Neuronal stem cell (in vitro differentiated cells): ENCODE measurements around the gene KPNA6. TPM values are rescaled to one million over a fixed set of nuclear protein-coding genes. Genes with fewer than 3 reads are reported as not detected.

ENCODE experiments used
- small RNA-seq: library from polyadenylated mRNA; stranded (forward); fragments of <200 nt; extraction: miRNeasy Mini kit (QIAGEN cat#:217004); gene quantifications from one replicate; pipeline ENCODE3, GENCODE V24; 2013; ENCODE audit not compliant: insufficient read depth

The KPNA6 gene

Small RNA genes within 50 kb of the gene (small RNA-seq; reads per million reads assigned to genes)
- not detected for gene MIR5585
- gene RF00017 = not detected
